Activated CD8-positive, alpha-beta memory T cell treated with anti-CD3 and anti-CD28 coated beads, Interleukin-2, amount 50 U/mL, for 1 hour (primary cell): ENCODE measurements around the gene TOR1AIP1.
"Not testable (repeated sequence)": the region's sequence is repeated elsewhere in the genome, so short reads cannot be mapped to it uniquely, and the experiment has no call there.

ENCODE experiments used
- DNase-seq: peaks from one replicate; pipeline ENCODE4 v3.0.0-alpha.2; 2020; ENCODE audit errors: extremely low read depth

TOR1AIP1 gene

GRCh38 chr1:179937668-179938254 is 55.7 kb downstream of the TOR1AIP1 start:
- DNase-seq, result no peak

- no peak for DNase-seq
Observed at GRCh38 chr1:179938752-179939151, 56.7 kb downstream of the TOR1AIP1 start.

DNA sequence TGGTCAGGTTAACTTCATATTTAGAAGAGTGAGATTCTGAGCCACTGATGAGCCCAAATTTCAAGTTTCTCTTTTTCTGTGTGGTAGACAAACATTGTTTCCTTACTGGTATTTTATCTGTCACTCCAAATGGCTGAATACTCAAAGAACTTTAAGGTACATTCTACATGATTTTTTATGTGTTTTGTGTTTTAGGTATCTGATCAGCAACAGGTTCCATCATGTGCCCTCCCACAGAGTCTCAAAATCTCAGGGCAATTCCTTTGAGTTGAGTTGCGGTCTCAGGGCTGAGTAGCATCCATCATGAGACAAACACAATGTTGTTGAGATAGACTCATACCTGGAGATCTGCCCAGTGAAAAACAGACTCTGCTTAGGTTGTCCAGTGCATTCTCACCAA is 57.9 kb downstream of the TOR1AIP1 start:
- no peak for DNase-seq

GRCh38 chr1:179941454-179941853 is 59.4 kb downstream of the TOR1AIP1 start:
- no peak for DNase-seq

- no peak for DNase-seq
Observed at GRCh38 chr1:179950651-179951050, 68.6 kb downstream of the TOR1AIP1 start.

DNA sequence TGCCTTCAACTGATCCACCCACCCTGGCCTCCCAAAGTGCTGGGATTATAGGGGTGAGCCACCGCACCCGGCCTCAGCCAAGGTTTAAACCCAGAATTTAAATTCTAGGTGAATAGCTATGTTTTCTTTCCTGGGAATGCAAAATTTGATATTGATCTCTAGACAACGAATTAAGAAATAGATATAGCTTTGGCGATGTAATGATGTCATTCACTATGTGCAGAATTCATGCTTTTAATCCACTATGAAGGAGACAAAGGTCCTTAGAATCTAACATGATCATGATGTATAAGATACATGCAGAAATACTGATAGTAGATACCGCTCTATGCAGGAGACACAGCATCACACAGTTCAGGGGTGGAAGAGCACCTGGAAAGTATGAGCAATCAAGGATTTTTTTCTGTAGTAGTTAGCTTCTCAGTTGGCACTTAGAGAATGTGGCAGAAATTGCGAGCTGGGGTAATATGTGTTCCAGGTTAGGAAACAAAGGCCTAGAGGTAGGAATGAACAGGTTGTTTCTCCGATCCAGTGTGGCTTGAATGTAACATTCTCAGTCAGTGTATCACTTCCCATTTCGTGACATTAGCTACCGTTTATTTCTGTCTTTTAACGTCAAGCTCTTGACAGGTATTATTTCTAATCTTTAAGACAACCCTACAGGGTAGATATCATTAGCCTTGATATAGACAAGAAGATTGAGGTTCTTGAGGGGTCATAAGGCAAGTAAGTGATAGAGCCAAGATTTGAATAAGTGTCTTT is 69.5 kb downstream of the TOR1AIP1 start:
- no peak for DNase-seq

DNA sequence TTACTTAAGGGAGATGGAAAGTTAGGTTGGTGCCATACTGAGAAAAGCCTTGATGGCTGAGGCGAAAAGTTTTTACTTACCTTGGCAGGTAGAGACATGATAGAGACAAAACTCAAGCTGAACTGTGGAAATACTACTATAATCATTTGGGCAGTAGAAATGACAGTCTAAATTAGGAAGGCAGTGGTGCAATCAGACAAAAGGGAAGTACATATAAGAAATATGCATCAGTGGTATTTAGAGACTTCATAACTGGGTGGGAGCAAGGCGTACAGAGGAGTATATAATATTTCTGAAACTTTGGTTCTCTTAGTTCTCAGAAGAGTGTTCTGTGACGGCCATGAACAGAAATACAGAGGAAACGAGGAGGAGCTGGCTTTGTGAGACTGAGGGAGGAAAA is 70.1 kb downstream of the TOR1AIP1 start:
- DNase-seq, result no peak

- DNase-seq, result peak; percentile 2
Observed at GRCh38 chr1:179953974-179954492, 71.9 kb downstream of the TOR1AIP1 start.

DNA sequence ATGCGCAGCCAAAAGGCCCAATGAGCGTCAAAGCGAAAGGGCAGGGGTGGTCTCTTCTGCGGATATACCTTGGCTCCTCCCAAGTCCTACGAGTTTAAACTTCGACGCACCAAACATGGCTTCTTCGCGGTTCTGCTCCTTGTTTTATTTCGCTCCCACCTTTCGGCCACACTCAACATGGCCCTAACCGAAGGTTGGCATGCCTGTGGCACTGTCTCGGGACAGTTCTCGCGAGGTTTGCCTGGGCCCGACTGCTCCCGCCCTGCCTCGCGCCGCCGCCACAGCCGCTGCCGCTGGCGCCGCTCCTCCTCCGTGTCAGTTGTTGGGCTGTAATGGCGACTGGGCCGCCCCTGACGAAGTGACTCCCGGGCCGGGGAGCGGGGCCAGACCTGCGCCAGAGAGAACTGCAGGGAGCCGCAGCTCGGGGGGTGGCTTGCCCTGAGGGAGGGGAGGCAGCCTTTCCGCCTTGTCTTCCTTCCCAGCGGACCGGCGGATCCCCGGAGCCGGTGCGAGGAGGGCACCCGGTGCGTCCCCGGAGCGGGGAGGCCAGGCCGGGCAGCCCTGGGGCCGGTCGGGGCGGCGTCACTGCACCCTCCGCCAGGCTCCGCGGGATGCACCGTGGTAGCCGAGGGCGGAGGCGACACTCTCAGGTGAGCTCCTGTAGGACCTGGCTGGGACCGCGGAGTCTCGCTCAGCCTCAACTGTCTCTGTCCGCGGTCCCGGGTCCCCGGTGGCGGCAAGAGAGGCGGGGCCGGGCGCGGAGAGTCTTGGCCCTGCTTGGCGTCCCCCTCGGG is 72.6 kb downstream of the TOR1AIP1 start, which contains the start of gene CEP350:
Gene CEP350 (plus strand): TSS at position 318 of the 794 bp plus-strand sequence. CDS start 31,372 bp downstream, outside the sequence.
- peak; percentile 97 for DNase-seq

DNA sequence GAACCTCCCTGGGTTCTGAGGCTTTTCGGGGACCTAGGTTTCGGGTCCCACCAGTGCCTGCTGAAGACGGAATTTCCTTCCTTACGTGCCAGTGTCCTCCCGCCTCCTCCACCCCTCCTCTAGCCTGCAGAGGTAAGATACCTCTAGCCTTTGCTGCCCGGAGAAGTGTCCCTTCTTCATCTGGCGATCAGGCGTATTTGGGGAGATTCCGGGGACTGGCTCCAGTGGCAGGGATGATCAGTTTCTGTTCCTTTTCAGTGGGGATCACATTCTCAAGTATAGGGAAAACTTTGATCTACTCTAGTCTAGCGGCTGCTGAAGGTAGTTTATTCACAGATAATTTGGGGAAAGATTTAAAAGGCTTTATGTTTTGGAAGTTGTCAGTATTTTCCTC is 73.2 kb downstream of the TOR1AIP1 start:
- no peak for DNase-seq

DNA sequence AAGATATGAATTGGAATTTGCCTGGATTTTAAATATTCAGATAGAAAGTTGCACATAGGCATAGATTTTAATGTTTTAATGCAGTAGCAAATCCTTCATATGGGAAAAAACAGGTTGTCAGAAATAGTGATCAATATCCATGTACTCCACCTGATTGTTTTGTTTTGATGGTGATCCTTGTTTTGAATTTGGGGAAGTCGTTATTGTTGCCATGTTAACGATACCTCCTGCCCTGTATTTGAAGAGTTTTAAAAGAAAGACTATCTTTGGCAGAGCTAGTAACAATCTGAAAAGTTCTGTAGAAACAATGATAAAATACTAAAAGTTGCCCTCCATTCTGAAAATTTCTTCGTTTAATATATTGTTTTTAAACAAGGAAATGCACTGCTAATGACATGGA is 73.6 kb downstream of the TOR1AIP1 start:
- DNase-seq, result no peak

DNA sequence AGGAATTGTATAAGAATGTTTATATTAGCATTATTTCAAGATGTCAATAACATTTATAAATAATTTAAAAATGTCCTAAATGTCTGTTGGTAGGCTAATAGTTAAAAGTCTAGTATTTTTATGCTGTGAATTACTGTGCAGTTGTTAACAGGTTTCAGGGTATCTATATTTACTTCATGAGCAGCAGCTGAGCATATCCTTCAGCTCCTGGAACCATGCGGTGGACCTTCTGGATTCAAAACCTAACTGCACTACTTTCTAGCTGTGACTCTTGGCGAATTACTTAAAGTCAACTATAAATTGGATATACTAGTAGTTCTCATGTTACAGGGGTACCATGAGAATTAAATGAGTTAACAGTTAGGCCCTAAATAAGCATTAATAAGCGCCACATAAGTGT is 76.3 kb downstream of the TOR1AIP1 start:
- no peak for DNase-seq

DNA sequence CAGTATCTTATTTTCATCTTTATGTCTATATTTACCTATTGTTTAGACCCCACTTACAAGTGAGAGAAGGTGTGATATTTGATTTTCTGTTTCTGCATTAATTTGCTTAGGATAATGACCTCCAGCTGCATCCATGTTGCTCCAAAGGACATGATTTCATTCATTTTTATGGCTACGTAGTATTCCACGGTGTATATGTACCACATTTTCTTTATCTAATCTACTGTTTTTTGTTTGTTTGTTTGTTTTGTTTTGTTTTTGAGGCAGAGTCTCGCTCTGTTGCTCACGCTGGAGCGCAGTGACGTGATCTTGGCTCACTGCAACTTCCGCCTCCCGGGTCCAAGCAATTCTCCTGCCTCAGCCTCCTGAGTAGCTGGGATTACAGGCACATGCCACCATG is 80.1 kb downstream of the TOR1AIP1 start:
- not testable (repeated sequence) for DNase-seq

GRCh38 chr1:179966551-179966950 is 84.5 kb downstream of the TOR1AIP1 start:
- DNase-seq, result no peak

- no peak for DNase-seq
Observed at GRCh38 chr1:179968284-179968993, 86.4 kb downstream of the TOR1AIP1 start.

- no peak for DNase-seq
Observed at GRCh38 chr1:179968994-179969919, 87.2 kb downstream of the TOR1AIP1 start.
